GM19023 (cell line): ENCODE results near the gene ABI3BP.

Source experiments
- ATAC-seq: cut with Tn5 transposase; IDR thresholded peaks from one replicate; pipeline ENCODE4 v1.9.1; 2021; ENCODE audit warnings: mild to moderate bottlenecking, moderate library complexity; ENCODE audit not compliant: unreplicated experiment

Gene ABI3BP

GRCh38 chr3:100744671-100745070, 248.6 kb downstream of the ABI3BP start:
- ATAC-seq: no peak

GRCh38 chr3:100743535-100743934, 249.7 kb downstream of the ABI3BP start:
- ATAC-seq: no peak

GRCh38 chr3:100740207-100740606, 253.0 kb downstream of the ABI3BP start:
- ATAC-seq: no peak

GRCh38 chr3:100737334-100737733, 255.9 kb downstream of the ABI3BP start:
- ATAC-seq: no peak

GRCh38 chr3:100732435-100732834, 260.8 kb downstream of the ABI3BP start:
- no peak for ATAC-seq

GRCh38 chr3:100730524-100730923, 262.7 kb downstream of the ABI3BP start:
- ATAC-seq: peak; percentile 75

- no peak for ATAC-seq
Measured at GRCh38 chr3:100726706-100727105, 266.5 kb downstream of the ABI3BP start.

GRCh38 chr3:100725935-100726513, 267.2 kb downstream of the ABI3BP start:
- no peak for ATAC-seq

GRCh38 chr3:100720426-100720825, 272.8 kb downstream of the ABI3BP start:
- no peak for ATAC-seq

- no peak for ATAC-seq
Measured at GRCh38 chr3:100719136-100719535, 274.1 kb downstream of the ABI3BP start.

GRCh38 chr3:100717637-100718487, 275.4 kb downstream of the ABI3BP start:
- no peak for ATAC-seq

- ATAC-seq: no peak
Measured at GRCh38 chr3:100717063-100717462, 276.2 kb downstream of the ABI3BP start.

- no peak for ATAC-seq
Measured at GRCh38 chr3:100715176-100715575, 278.0 kb downstream of the ABI3BP start.

- ATAC-seq: peak; percentile 24
Measured at GRCh38 chr3:100710261-100710968, 282.8 kb downstream of the ABI3BP start.

GRCh38 chr3:100709842-100710260, 283.4 kb downstream of the ABI3BP start:
- no peak for ATAC-seq

- peak; percentile 95 for ATAC-seq
Measured at GRCh38 chr3:100708989-100709841, 284.0 kb downstream of the ABI3BP start, which contains the start of gene TFG. TFG (plus strand) TSS chr3:100709494; CDS start chr3:100713686, 4,192 bp downstream.

- no peak for ATAC-seq
Measured at GRCh38 chr3:100708644-100708988, 284.6 kb downstream of the ABI3BP start.

- no peak for ATAC-seq
Measured at GRCh38 chr3:100706365-100706764, 286.9 kb downstream of the ABI3BP start.

GRCh38 chr3:100703865-100704264, 289.4 kb downstream of the ABI3BP start:
- ATAC-seq: no peak

- ATAC-seq: no peak
Measured at GRCh38 chr3:100702980-100703345, 290.3 kb downstream of the ABI3BP start.
